HG03342 (cell line): ENCODE measurements around the gene MRO.

Experiments used
- ATAC-seq: cut with Tn5 transposase; IDR thresholded peaks from one replicate; pipeline ENCODE4 v1.9.1; 2021; ENCODE audit warnings: mild to moderate bottlenecking, moderate library complexity; ENCODE audit not compliant: unreplicated experiment

MRO gene

DNA sequence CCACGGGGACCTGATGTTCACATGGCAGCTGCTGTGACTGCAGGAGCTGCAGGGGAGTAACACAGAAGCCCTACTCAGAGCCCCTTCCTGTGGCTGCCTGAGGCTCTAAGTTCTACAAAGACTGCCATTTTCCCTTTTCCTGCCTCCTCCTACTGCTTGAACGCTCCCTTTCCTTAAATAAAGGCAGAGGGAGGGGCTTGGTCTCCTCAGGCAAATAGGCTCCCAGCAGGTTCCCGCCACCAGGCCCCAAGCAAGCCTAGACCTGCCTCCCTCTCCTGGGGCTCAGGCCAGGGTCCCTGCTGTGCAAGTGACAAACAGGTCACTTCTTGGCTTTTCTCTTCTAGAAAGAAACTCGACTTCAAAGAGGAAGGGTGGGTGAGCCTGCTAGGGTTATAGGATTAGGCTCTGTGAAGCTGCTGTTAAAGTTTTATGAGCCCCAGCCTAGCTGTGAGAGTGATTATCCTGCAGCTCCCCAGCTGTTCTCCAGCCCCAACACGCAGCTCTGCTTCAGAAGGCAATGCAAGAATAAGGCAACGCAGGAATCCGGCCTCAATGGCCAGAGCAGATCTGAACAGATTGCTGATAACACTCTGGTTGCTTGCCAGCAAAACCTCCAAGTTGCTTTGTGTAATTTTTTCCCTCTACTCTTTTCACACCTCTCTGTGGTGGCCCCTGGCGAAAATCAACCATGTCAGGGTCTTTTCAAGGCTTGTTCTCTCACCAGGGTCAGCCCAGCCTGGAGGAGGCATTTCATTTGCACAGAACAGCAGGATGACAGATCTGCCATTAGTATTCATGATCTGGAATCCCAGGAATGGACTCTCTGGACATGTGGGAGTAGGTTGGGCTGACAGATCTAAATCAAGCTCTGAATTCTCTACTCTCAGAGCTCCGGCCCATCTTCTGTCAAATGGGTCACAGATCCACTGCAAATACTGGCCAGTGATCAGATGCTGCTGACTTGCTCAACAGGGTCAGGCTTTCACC is 71.3 kb downstream of the MRO start:
- ATAC-seq, result no peak

DNA sequence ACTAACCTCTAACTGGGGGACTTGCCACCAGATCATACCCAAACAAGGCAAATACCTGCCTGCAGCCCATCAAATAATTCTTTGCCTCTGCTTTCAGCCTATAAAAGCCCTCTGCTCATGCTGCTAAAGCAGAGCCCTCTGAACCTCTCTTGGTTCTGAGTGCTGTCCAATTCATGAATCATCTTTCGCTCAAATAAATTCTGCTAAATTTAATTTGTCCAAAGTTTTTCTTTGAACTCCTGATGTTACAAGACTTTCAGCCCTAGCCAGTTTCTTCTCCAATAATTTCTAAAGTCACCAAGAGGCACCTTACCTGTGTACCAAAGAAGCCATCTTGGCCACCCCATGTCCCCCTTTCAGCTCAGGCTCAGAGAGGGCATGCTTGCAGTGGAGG is 72.0 kb downstream of the MRO start:
- ATAC-seq, result no peak

DNA sequence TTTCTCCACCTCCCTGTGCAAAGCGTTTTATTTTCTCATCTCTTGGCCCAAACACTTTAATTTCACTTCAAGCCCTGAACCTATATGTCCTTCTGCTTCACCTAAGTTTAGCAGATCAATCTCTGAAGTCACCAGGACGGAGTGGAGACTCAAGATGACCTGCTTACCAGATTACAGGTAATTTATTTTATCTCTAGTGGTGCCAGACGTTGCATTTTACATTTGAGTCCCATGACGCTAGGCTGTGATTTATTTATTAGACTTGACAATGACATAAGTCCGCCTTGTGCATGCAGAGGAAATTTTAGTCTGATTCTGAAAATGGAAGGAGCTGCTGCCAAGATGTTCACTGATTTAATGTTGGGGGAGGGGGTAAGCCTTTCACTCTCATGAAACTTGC is 73.9 kb downstream of the MRO start:
- no peak for ATAC-seq
